CD14-positive monocyte (primary cell): ENCODE measurements around the gene AFAP1L1. TPM values are rescaled to one million over a fixed set of nuclear protein-coding genes. Genes with fewer than 3 reads are reported as not detected.

Source experiments
- DNase-seq, 3 donors: peaks; one replicate each; pipeline ENCODE4 v3.0.0-alpha.2; 2011 to 2022
- H2AFZ ChIP-seq: 2 replicates; pipeline ENCODE4 v1.6.0; 2012; ENCODE audit warnings: mild to moderate bottlenecking, low read depth, low read length, inconsistent platforms; ENCODE audit not compliant: insufficient read depth, poor library complexity, severe bottlenecking
- H3K27ac ChIP-seq, 2 donors: 1 replicate in 1 of 2; 2 replicates in 1 of 2; pipeline ENCODE4 v1.5.1; 2012 to 2013; ENCODE audit warnings: low read length in 2 of 2, control low read depth in 1 of 2, inconsistent platforms in 1 of 2, low read depth in 1 of 2, mild to moderate bottlenecking in 1 of 2
- H3K27me3 ChIP-seq, 2 donors: one replicate each; pipeline versions ENCODE4 v1.6.0 to v1.6.1; 2011 to 2013; ENCODE audit warnings: low read length in 2 of 2; ENCODE audit not compliant: control insufficient read depth in 2 of 2, insufficient read depth in 2 of 2
- H3K36me3 ChIP-seq, 2 donors: replicated peaks in 1 of 2; 1 replicate in 1 of 2; 2 replicates in 1 of 2; pipeline versions ENCODE4 v1.5.1 to v1.6.1; 2012 to 2013; ENCODE audit warnings: low read length in 2 of 2, control low read depth in 1 of 2, inconsistent platforms in 1 of 2, mild to moderate bottlenecking in 1 of 2; ENCODE audit not compliant: insufficient read depth in 2 of 2, control insufficient read depth in 1 of 2
- H3K4me1 ChIP-seq, 2 donors: 1 replicate in 1 of 2; 2 replicates in 1 of 2; pipeline versions ENCODE4 v1.5.1 to v1.6.1; 2012 to 2013; ENCODE audit warnings: low read length in 2 of 2, control low read depth in 1 of 2, inconsistent platforms in 1 of 2, mild to moderate bottlenecking in 1 of 2, moderate library complexity in 1 of 2; ENCODE audit not compliant: insufficient read depth in 2 of 2, control insufficient read depth in 1 of 2
- H3K4me2 ChIP-seq: replicated peaks from 2 replicates; pipeline ENCODE3; 2012; ENCODE audit warnings: low read length, moderate library complexity, mild to moderate bottlenecking; ENCODE audit not compliant: poor library complexity, severe bottlenecking; ENCODE audit errors: extremely low read depth
- H3K4me3 ChIP-seq, 3 experiments: fragments of 200-600 bp in 1 of 3; sonication (generic) in 1 of 3; replicated peaks in 1 of 3; 1 replicate in 2 of 3; 2 replicates in 1 of 3; pipeline ENCODE4 v1.5.1; 2011 to 2013; ENCODE audit warnings: low read length in 3 of 3, mild to moderate bottlenecking in 3 of 3, control low read depth in 2 of 3, low read depth in 2 of 3, inconsistent platforms in 1 of 3, moderate library complexity in 1 of 3
- H3K79me2 ChIP-seq: 2 replicates; pipeline ENCODE4 v1.6.0; 2012; ENCODE audit warnings: mild to moderate bottlenecking, control low read depth, inconsistent platforms, low read length, moderate library complexity; ENCODE audit not compliant: insufficient read depth
- H3K9ac ChIP-seq: 2 replicates; pipeline ENCODE4 v1.6.0; 2017; ENCODE audit warnings: low read length, mild to moderate bottlenecking; ENCODE audit not compliant: insufficient read depth, poor library complexity, severe bottlenecking
- H3K9me3 ChIP-seq, 2 donors: replicated peaks in 1 of 2; 1 replicate in 1 of 2; 2 replicates in 1 of 2; pipeline versions ENCODE4 v1.5.1 to v1.6.1; 2012 to 2013; ENCODE audit warnings: low read length in 2 of 2, control low read depth in 1 of 2; ENCODE audit not compliant: control insufficient read depth in 1 of 2, insufficient read depth in 1 of 2
- H4K20me1 ChIP-seq: 2 replicates; pipeline ENCODE4 v1.6.0; 2012; ENCODE audit warnings: mild to moderate bottlenecking, low read length, control low read depth, moderate library complexity; ENCODE audit not compliant: insufficient read depth
- H3K27ac Mint-ChIP-seq, 7 donors: one replicate each; pipeline ENCODE4 v1.8.0; 2020; ENCODE audit warnings: mild to moderate bottlenecking in 7 of 7, mixed read lengths in 7 of 7, moderate library complexity in 6 of 7, inconsistent platforms in 2 of 7
- H3K27me3 Mint-ChIP-seq, 3 donors: one replicate each; pipeline ENCODE4 v1.8.0; 2021 to 2022; ENCODE audit warnings: low read depth in 3 of 3, mild to moderate bottlenecking in 3 of 3, mixed read lengths in 3 of 3, moderate library complexity in 3 of 3, inconsistent platforms in 1 of 3
- H3K36me3 Mint-ChIP-seq, 2 donors: one replicate each; pipeline ENCODE4 v1.8.0; 2020; ENCODE audit warnings: mixed read lengths in 2 of 2, inconsistent platforms in 1 of 2, mild to moderate bottlenecking in 1 of 2
- H3K4me1 Mint-ChIP-seq: one replicate; pipeline ENCODE4 v1.8.0; 2020; ENCODE audit warnings: mild to moderate bottlenecking, mixed read lengths
- H3K4me3 Mint-ChIP-seq, 2 donors: one replicate each; pipeline ENCODE4 v1.8.0; 2020; ENCODE audit warnings: mild to moderate bottlenecking in 2 of 2, mixed read lengths in 2 of 2, moderate library complexity in 1 of 2
- H3K9me3 Mint-ChIP-seq, 7 donors: one replicate each; pipeline ENCODE4 v1.8.0; 2020 to 2022; ENCODE audit warnings: mixed read lengths in 7 of 7, mild to moderate bottlenecking in 6 of 7, moderate library complexity in 6 of 7, inconsistent platforms in 2 of 7
- CTCF ChIP-seq: fragments of 200-600 bp; IDR thresholded peaks from one replicate; pipeline ENCODE4 v1.8.0; 2022; ENCODE audit warnings: antibody characterized with exemption, mild to moderate bottlenecking
- WGBS: methylation state at CpG from one replicate; pipeline ENCODE4 v1.1.5; 2013; ENCODE audit warnings: missing lambda C conversion rate; ENCODE audit not compliant: insufficient coverage; 5-methylcytosine and 5-hydroxymethylcytosine counted together
- intact Hi-C, 2 donors: fragments of 100-400 bp; cut with micrococcal nuclease; formaldehyde crosslinking; loops; one replicate each; pipeline versions ENCODE4 v1.15.0 to v1.15.1; 2023
- polyA plus RNA-seq, 3 donors: library from polyadenylated mRNA; depleted of rRNA in 1 of 3; unstranded in 2 of 3; stranded (reverse) in 1 of 3; fragments of 300-500 nt in 2 of 3; fragments of >200 nt in 1 of 3; fragmentation: Illumina TruSeq in 2 of 3; gene quantifications; 1 replicate in 2 of 3; 2 replicates in 1 of 3; pipeline ENCODE4 v1.2.3, GENCODE V29; 2012 to 2021

Gene AFAP1L1
- polyA plus RNA-seq, 3 donors, result not detected

GRCh38 chr5:149282027-149282965 lies 10.6 kb downstream of the AFAP1L1 start:
- Histone ChIP-seq H3K79me2 (no peaks in the 10 kb centered on the region), H3K27ac (no peak overlapping the region), H3K4me3 (no peak overlapping the region), H3K9ac (no peak overlapping the region), H3K9me3 (no peaks in the 10 kb centered on the region), H3K36me3 (no peaks in the 10 kb centered on the region), H3K4me1 (no peaks in the 10 kb centered on the region), H2AFZ (no peak overlapping the region), H3K4me2 (no peak overlapping the region), H4K20me1 (no peaks in the 10 kb centered on the region), H3K27me3 (no peaks in the 10 kb centered on the region)
- Mint-ChIP-seq H3K9me3 (peaks cover 0 to 1% (median 0%) of the 10 kb centered on the region in 7 donors), H3K4me3 (no peak overlapping the region), H3K27ac (no peak overlapping the region), H3K27me3 (peaks cover 2 to 5% (median 4%) of the 10 kb centered on the region in 3 donors), H3K4me1 (peaks cover 14% of the 10 kb centered on the region), H3K36me3 (no peaks in the 10 kb centered on the region)
- TF ChIP-seq CTCF, result no peak
- no peak for DNase-seq
- intact Hi-C loops, result no loop called here
- 100% methylated on average over 4 of the region's 12 CpGs for WGBS

- H3K9me3 ChIP-seq, result no peaks in the 10 kb centered on the region
- H2AFZ ChIP-seq, result no peak overlapping the region
- H3K79me2 ChIP-seq, result no peaks in the 10 kb centered on the region
- H3K27me3 ChIP-seq, result no peaks in the 10 kb centered on the region
- DNase-seq, result no peak
- H3K36me3 ChIP-seq, result no peaks in the 10 kb centered on the region
- H3K9ac ChIP-seq, result no peak overlapping the region
- no peaks in the 10 kb centered on the region for H3K4me1 ChIP-seq
- WGBS, result 100% methylated on average over 4 of the region's 5 CpGs
- H3K9me3 Mint-ChIP-seq, result peaks cover 0 to 2% (median 0%) of the 10 kb centered on the region in 7 donors
- H3K27me3 Mint-ChIP-seq, result peaks cover 2 to 5% (median 4%) of the 10 kb centered on the region in 3 donors
- H3K27ac Mint-ChIP-seq, result no peak overlapping the region
- H3K36me3 Mint-ChIP-seq, result no peaks in the 10 kb centered on the region
- H3K4me3 ChIP-seq, result no peak overlapping the region
- no peak for TF ChIP-seq CTCF
- intact Hi-C loops, result no loop called here
- peaks cover 12% of the 10 kb centered on the region for H3K4me1 Mint-ChIP-seq
- no peaks in the 10 kb centered on the region for H4K20me1 ChIP-seq
- H3K27ac ChIP-seq, result no peak overlapping the region
- no peak overlapping the region for H3K4me2 ChIP-seq
- no peak overlapping the region for H3K4me3 Mint-ChIP-seq
Measured at GRCh38 chr5:149282966-149283332, 11.3 kb downstream of the AFAP1L1 start.
